Loucy (cell line): ENCODE measurements around the gene RTL10.

ENCODE experiments used
- H2AFZ ChIP-seq: fragments of 200-600 bp; sonication (generic); 2 replicates; pipeline ENCODE4 v1.6.0; 2016; ENCODE audit warnings: antibody characterized with exemption, mild to moderate bottlenecking, low read length, moderate library complexity
- H3F3A ChIP-seq: fragments of 200-600 bp; 2 replicates; pipeline ENCODE4 v1.6.0; 2016; ENCODE audit warnings: antibody characterized with exemption, low read depth, mild to moderate bottlenecking
- H3K27me3 ChIP-seq: fragments of 200-600 bp; sonication (generic); 2 replicates; pipeline ENCODE4 v1.6.1; 2014; ENCODE audit warnings: low read length, mild to moderate bottlenecking; ENCODE audit not compliant: insufficient read depth, poor library complexity, severe bottlenecking
- H3K36me3 ChIP-seq: fragments of 200-600 bp; sonication (generic); 2 replicates; pipeline ENCODE4 v1.6.1; 2016; ENCODE audit warnings: low read length; ENCODE audit not compliant: insufficient read depth
- H3K4me1 ChIP-seq: fragments of 200-600 bp; sonication (generic); 2 replicates; pipeline ENCODE4 v1.5.1; 2014; ENCODE audit warnings: low read length, mild to moderate bottlenecking; ENCODE audit not compliant: insufficient read depth, poor library complexity, severe bottlenecking
- H3K4me2 ChIP-seq: fragments of 200-600 bp; sonication (generic); 2 replicates; pipeline ENCODE4 v1.6.0; 2014; ENCODE audit warnings: antibody characterized with exemption, low read length, low read depth, mild to moderate bottlenecking; ENCODE audit not compliant: poor library complexity, severe bottlenecking
- H3K4me3 ChIP-seq: fragments of 200-600 bp; sonication (generic); 2 replicates; pipeline ENCODE4 v1.5.1; 2014; ENCODE audit warnings: low read length, mild to moderate bottlenecking, mixed read lengths; ENCODE audit not compliant: poor library complexity, severe bottlenecking
- H3K79me2 ChIP-seq: fragments of 200-600 bp; sonication (generic); 2 replicates; pipeline ENCODE4 v1.6.1; 2014; ENCODE audit warnings: low read length; ENCODE audit not compliant: insufficient read depth
- H3K9ac ChIP-seq: fragments of 200-600 bp; sonication (generic); 2 replicates; pipeline ENCODE4 v1.6.0; 2014; ENCODE audit warnings: mild to moderate bottlenecking, low read depth, low read length, moderate library complexity; ENCODE audit not compliant: poor library complexity, severe bottlenecking
- H3K9me2 ChIP-seq: fragments of 200-600 bp; sonication (generic); replicated peaks from 2 replicates; pipeline ENCODE4 v1.6.1; 2016; ENCODE audit warnings: low read depth, low read length, mixed read lengths
- H3K9me3 ChIP-seq: fragments of 200-600 bp; sonication (generic); 2 replicates; pipeline ENCODE4 v1.6.1; 2014; ENCODE audit warnings: mild to moderate bottlenecking, antibody characterized with exemption, low read length, low read depth; ENCODE audit not compliant: insufficient read depth
- H4K20me1 ChIP-seq: fragments of 200-600 bp; sonication (generic); 2 replicates; pipeline ENCODE4 v1.6.0; 2014; ENCODE audit warnings: antibody characterized with exemption, low read length, mild to moderate bottlenecking; ENCODE audit not compliant: insufficient read depth, poor library complexity, severe bottlenecking
- CTCF ChIP-seq: fragments of 200-600 bp; sonication (generic); conservative IDR thresholded peaks from 2 replicates; pipeline ENCODE4 v1.5.1; 2014; ENCODE audit warnings: mild to moderate bottlenecking, antibody characterized with exemption, low read length
- EZH2phosphoT487 ChIP-seq: fragments of 200-600 bp; IDR thresholded peaks from 2 replicates; pipeline ENCODE4 v1.6.1; 2018; ENCODE audit warnings: antibody characterized with exemption, mild to moderate bottlenecking, moderate library complexity, borderline replicate concordance

The RTL10 gene

GRCh38 chr22:19840955-19841640 is 13.6 kb downstream of the RTL10 start:
- H3K4me3 ChIP-seq: no peak overlapping the region
- H3K4me2 ChIP-seq: no peak overlapping the region
- no peaks in the 10 kb centered on the region for H3K27me3 ChIP-seq
- no peaks in the 10 kb centered on the region for H3K36me3 ChIP-seq
- no peaks in the 10 kb centered on the region for H3K9me2 ChIP-seq
- H3K9ac ChIP-seq: no peak overlapping the region
- no peaks in the 10 kb centered on the region for H4K20me1 ChIP-seq
- peaks cover 21% of the 10 kb centered on the region for H3K4me1 ChIP-seq
- H3K9me3 ChIP-seq: no peaks in the 10 kb centered on the region
- no peak for TF ChIP-seq EZH2phosphoT487
- no peak for TF ChIP-seq CTCF
- H2AFZ ChIP-seq: no peak overlapping the region
- H3F3A ChIP-seq: no peaks in the 10 kb centered on the region
- H3K79me2 ChIP-seq: no peaks in the 10 kb centered on the region

- Histone ChIP-seq H2AFZ (no peak overlapping the region), H4K20me1 (no peaks in the 10 kb centered on the region), H3F3A (no peaks in the 10 kb centered on the region), H3K4me1 (peaks cover 13% of the 10 kb centered on the region), H3K9me2 (no peaks in the 10 kb centered on the region), H3K4me2 (no peak overlapping the region), H3K36me3 (no peaks in the 10 kb centered on the region), H3K27me3 (no peaks in the 10 kb centered on the region), H3K4me3 (no peak overlapping the region), H3K79me2 (no peaks in the 10 kb centered on the region), H3K9ac (no peak overlapping the region), H3K9me3 (no peaks in the 10 kb centered on the region)
- TF ChIP-seq CTCF (no peak), EZH2phosphoT487 (no peak)
These were observed 14.6 kb downstream of the RTL10 start for GRCh38 chr22:19840059-19840458.

GRCh38 chr22:19837915-19838314 is 16.8 kb downstream of the RTL10 start:
- Histone ChIP-seq H3K4me3 (no peak overlapping the region), H3K36me3 (no peaks in the 10 kb centered on the region), H4K20me1 (no peaks in the 10 kb centered on the region), H3K4me1 (peaks cover 7% of the 10 kb centered on the region), H2AFZ (no peak overlapping the region), H3K79me2 (no peaks in the 10 kb centered on the region), H3K27me3 (no peaks in the 10 kb centered on the region), H3K9ac (no peak overlapping the region), H3F3A (no peaks in the 10 kb centered on the region), H3K9me2 (no peaks in the 10 kb centered on the region), H3K4me2 (no peak overlapping the region), H3K9me3 (no peaks in the 10 kb centered on the region)
- TF ChIP-seq CTCF (no peak), EZH2phosphoT487 (no peak)
